Stimulated activated CD8-positive, alpha-beta memory T cell treated with anti-CD3 and anti-CD28 coated beads, Interleukin-4, amount 100 ng/mL, for 1 hour (primary cell): ENCODE measurements around the gene ARPIN.

ENCODE experiments used
- DNase-seq, 2 donors: peaks; one replicate each; pipeline ENCODE4 v3.0.0-alpha.2; 2020; ENCODE audit warnings: low read depth in 2 of 2, low spot score in 1 of 2

ARPIN gene

DNA sequence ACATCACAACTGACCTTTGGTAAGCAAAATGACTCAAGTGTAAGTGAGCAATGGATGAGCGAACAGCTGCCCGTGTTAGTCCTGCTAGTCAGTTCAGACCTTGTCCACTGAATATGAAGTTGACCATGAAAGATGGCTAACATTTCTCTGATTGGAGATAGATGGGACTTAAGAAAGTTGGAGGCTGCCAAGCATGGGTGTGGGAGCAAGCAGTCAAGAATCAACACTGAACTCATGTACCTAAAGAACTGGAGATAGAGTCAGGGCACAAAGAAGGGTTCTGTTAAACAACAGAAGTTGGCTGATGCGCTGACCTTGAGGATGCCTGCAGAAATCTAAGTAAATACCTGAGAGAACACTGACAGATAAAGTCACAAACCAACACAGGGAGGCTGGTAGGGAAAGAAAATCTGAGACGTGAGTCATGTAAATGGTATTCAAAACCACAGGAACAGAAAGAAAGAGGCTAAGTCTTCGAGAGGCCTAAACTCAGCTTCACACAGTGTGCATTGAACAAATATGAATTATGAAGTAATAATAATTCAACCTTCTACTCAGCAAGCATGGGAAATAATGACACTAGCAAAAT, 67.4 kb downstream of the ARPIN start:
- no peak for DNase-seq
